GM19463 (cell line): ENCODE results near the gene ALDH2.
"Not testable (repeated sequence)": the region's sequence is repeated elsewhere in the genome, so short reads cannot be mapped to it uniquely, and the experiment has no call there.

Experiments used
- ATAC-seq: cut with Tn5 transposase; IDR thresholded peaks from one replicate; pipeline ENCODE4 v1.9.1; 2021; ENCODE audit warnings: mild to moderate bottlenecking, moderate library complexity; ENCODE audit not compliant: unreplicated experiment

The ALDH2 gene

GRCh38 chr12:111766608-111767361, at the start of gene ALDH2:
ALDH2 (plus strand) TSS chr12:111766933; CDS start chr12:111766983, 50 bp downstream.
- ATAC-seq, result peak; percentile 70

GRCh38 chr12:111719316-111719715, 47.4 kb upstream of the ALDH2 start:
- not testable (repeated sequence) for ATAC-seq

- no peak for ATAC-seq
These were observed 46.3 kb upstream of the ALDH2 start for GRCh38 chr12:111720457-111720856.

GRCh38 chr12:111723646-111724360, 42.9 kb upstream of the ALDH2 start:
- ATAC-seq, result not testable (repeated sequence)

- ATAC-seq, result no peak
These were observed 37.9 kb upstream of the ALDH2 start for GRCh38 chr12:111728795-111729194.

- ATAC-seq, result no peak
These were observed 36.3 kb upstream of the ALDH2 start for GRCh38 chr12:111730420-111730819.

GRCh38 chr12:111732786-111733185, 33.9 kb upstream of the ALDH2 start:
- no peak for ATAC-seq

GRCh38 chr12:111733340-111733915, 33.3 kb upstream of the ALDH2 start:
- ATAC-seq, result no peak

- not testable (repeated sequence) for ATAC-seq
These were observed 27.2 kb upstream of the ALDH2 start for GRCh38 chr12:111739524-111739923.

GRCh38 chr12:111741235-111741812, 25.4 kb upstream of the ALDH2 start:
- no peak for ATAC-seq

- ATAC-seq, result no peak
These were observed 21.5 kb upstream of the ALDH2 start for GRCh38 chr12:111745211-111745610.

- ATAC-seq, result no peak
These were observed 19.4 kb upstream of the ALDH2 start for GRCh38 chr12:111747333-111747732.

GRCh38 chr12:111748151-111748672, 18.5 kb upstream of the ALDH2 start:
- no peak for ATAC-seq

GRCh38 chr12:111748867-111749266, 17.9 kb upstream of the ALDH2 start:
- ATAC-seq, result no peak

- ATAC-seq, result no peak
These were observed 17.3 kb upstream of the ALDH2 start for GRCh38 chr12:111749391-111749790.

- no peak for ATAC-seq
These were observed 13.4 kb upstream of the ALDH2 start for GRCh38 chr12:111753144-111753881.

GRCh38 chr12:111754671-111755070, 12.1 kb upstream of the ALDH2 start:
- ATAC-seq, result no peak

GRCh38 chr12:111756196-111756595, 10.5 kb upstream of the ALDH2 start:
- ATAC-seq, result no peak

GRCh38 chr12:111756681-111757080, 10.1 kb upstream of the ALDH2 start:
- no peak for ATAC-seq

GRCh38 chr12:111757361-111758119, 9.2 kb upstream of the ALDH2 start:
- no peak for ATAC-seq
